Mesodermal cell (in vitro differentiated cells): Measurements from ENCODE around the gene DDX21.
"Not testable (repeated sequence)": the region's sequence is repeated elsewhere in the genome, so short reads cannot be mapped to it uniquely, and the experiment has no call there.

Experiments
- H3K27ac ChIP-seq: 2 replicates; pipeline ENCODE4 v1.7.0; 2013; ENCODE audit warnings: mild to moderate bottlenecking, low read depth, low read length, moderate library complexity; ENCODE audit not compliant: severe bottlenecking
- H3K36me3 ChIP-seq: 2 replicates; pipeline ENCODE4 v1.7.1; 2013; ENCODE audit warnings: mild to moderate bottlenecking, low read length, moderate library complexity; ENCODE audit not compliant: control insufficient read depth, insufficient read depth
- H3K4me1 ChIP-seq: one replicate; pipeline ENCODE4 v1.7.1; 2013; ENCODE audit warnings: mild to moderate bottlenecking, low read length; ENCODE audit not compliant: insufficient read depth, control insufficient read depth, poor library complexity, severe bottlenecking
- H3K4me3 ChIP-seq: 2 replicates; pipeline ENCODE4 v1.7.0; 2013; ENCODE audit warnings: low read length, control low read depth, mild to moderate bottlenecking; ENCODE audit not compliant: insufficient read depth, poor library complexity, severe bottlenecking; ENCODE audit errors: extremely low read depth
- H3K9me3 ChIP-seq: 2 replicates; pipeline ENCODE4 v1.7.1; 2013; ENCODE audit warnings: mild to moderate bottlenecking, low read length, moderate library complexity; ENCODE audit not compliant: control insufficient read depth
- WGBS, 2 experiments: methylation state at CpG; one replicate each; pipeline ENCODE4 v1.1.5; 2013; ENCODE audit warnings: missing lambda C conversion rate in 2 of 2; ENCODE audit not compliant: insufficient coverage in 2 of 2; 5-methylcytosine and 5-hydroxymethylcytosine counted together

The DDX21 gene

DNA sequence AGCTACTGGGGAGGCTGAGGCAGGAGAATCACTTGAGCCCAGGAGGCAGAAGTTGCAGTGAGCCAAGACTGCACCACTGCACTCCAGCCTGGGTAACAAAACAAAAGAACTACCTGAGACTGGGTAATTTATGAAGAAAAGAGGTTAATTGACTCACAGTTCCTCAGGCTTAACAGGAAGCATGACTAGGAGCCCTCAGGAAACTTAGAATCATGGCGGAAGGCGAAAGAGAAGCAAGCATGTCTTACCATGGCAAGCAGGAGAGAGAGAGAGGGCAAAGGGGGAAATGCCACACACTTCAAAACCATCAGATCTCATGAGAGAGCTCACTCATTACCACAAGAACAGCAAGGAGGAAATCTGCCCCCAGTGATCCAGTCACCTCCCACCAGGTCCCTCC is 56.8 kb downstream of the DDX21 start:
- H3K36me3 ChIP-seq = peaks cover 67% of the 10 kb centered on the region
- not testable (repeated sequence) for H3K4me1 ChIP-seq, H3K4me3 ChIP-seq, H3K27ac ChIP-seq, H3K9me3 ChIP-seq
- WGBS, 2 experiments = 100% methylated on average over 1 of the region's 2 CpGs; no CpG with 5 or more reads in 1 of the 2 experiments

DNA sequence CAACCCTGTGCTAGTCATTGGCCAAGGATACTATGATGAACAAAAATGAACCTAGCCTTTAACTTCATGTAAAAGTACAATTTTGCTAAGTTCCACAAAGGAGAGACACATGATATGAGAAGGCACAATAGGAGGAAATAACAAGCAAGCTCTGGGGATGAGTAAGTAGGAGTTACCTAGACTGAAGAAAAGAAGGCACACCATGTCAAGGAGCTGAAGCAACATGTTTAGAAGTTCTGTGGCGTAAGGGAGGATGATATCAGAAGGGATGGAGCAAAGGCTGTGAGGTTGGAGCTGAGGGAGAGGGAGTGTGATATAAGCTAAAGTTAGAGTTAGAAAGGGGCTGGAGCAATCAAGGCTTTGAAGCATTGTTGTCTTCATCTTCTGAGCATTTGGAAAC is 58.2 kb downstream of the DDX21 start:
- WGBS, 2 experiments = 94 to 95% methylated on average over 1 of the region's 1 CpG
- H3K27ac ChIP-seq = no peak overlapping the region
- H3K36me3 ChIP-seq = peaks cover 57% of the 10 kb centered on the region
- H3K4me1 ChIP-seq = no peaks in the 10 kb centered on the region
- H3K4me3 ChIP-seq = no peak overlapping the region
- no peaks in the 10 kb centered on the region for H3K9me3 ChIP-seq

DNA sequence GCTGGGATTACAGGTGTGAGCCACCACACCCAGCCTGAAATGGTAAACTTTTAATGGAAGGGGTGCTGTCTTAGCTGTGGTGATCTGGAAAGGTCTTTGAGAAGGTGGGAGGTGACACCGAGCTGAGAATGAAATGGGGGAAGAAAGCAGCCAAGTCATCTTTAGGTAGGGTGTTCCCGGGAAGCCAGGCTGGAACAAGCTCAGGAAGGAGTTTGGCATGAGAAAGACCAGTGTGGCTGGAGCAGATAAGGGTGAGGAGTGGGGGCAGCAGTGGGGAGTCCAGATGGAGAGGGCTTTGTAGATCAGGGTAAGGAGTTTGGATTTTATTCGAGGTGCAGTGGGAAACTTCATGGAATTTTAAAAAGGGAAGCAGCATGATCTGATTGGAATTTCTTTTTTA is 62.6 kb downstream of the DDX21 start:
- Histone ChIP-seq H3K4me3 (no peak overlapping the region), H3K9me3 (no peaks in the 10 kb centered on the region), H3K36me3 (peaks cover 21% of the 10 kb centered on the region), H3K27ac (no peak overlapping the region), H3K4me1 (no peaks in the 10 kb centered on the region)
- 79 to 91% methylated on average over 2 of the region's 3 CpGs for WGBS, 2 experiments

- 96 to 99% methylated on average over 17 to 19 of the region's 19 CpGs for WGBS, 2 experiments
These were observed 66.6 kb downstream of the DDX21 start for GRCh38 chr10:69022611-69023010.

DNA sequence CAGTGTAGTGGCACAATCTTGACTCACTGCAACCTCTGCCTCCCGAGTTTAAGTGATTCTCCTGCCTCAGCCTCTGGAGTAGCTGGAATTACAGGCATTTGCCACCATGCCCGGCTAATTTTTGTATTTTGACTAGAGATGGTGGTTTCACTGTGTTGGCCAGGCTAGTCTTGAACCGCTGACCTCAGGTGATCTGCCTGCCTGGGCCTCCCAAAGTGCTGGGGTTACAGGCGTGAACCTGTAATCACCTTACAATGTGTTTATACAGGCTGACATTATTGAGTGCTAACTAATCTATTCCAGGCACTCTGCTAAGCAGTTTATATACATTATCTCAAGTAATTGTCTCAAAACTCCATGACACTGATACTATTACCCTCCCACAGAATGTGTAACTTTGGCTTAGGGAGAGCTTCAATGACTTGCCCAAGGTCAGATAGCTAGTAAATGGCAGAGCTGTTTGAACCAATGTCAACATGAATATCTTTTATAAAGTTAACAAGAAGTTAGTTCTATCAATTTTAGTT is 69.5 kb downstream of the DDX21 start:
- WGBS, 2 experiments = 76 to 93% methylated on average over 2 to 3 of the region's 4 CpGs
- Histone ChIP-seq H3K4me1 (no peaks in the 10 kb centered on the region), H3K9me3 (peaks cover 11% of the 10 kb centered on the region), H3K4me3 (no peak overlapping the region), H3K36me3 (no peaks in the 10 kb centered on the region), H3K27ac (no peak overlapping the region)

More at GRCh38 chr10:69022611-69023010, 66.6 kb downstream of the DDX21 start:
- H3K27ac ChIP-seq = no peak overlapping the region
- H3K36me3 ChIP-seq = no peaks in the 10 kb centered on the region
- H3K4me3 ChIP-seq = no peak overlapping the region
- no peaks in the 10 kb centered on the region for H3K9me3 ChIP-seq
- H3K4me1 ChIP-seq = no peaks in the 10 kb centered on the region

DNA sequence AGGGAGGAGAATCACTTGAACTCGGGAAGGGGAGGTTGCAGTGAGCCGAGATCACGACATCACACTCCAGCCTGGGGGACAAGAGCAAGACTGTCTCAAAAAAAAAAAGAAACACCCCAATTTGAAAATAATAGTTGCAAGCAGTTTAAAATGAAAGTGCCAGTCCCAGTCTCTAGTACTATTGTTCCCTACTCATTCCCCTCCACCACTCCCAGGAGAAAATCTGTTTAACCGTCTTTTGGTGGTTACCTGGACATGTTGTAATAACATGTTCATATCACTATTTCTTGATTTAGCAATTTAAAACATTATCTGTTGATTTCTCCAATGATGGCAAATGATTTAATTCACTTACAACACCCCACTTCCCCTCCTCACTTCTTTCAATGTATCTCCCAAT is 77.3 kb downstream of the DDX21 start:
- H3K36me3 ChIP-seq = no peaks in the 10 kb centered on the region
- peaks cover 11% of the 10 kb centered on the region for H3K9me3 ChIP-seq
- no peak overlapping the region for H3K4me3 ChIP-seq
- no peaks in the 10 kb centered on the region for H3K4me1 ChIP-seq
- 82 to 83% methylated on average over 2 to 3 of the region's 4 CpGs for WGBS, 2 experiments
- no peak overlapping the region for H3K27ac ChIP-seq
